GM12878 (cell line): Measurements from ENCODE around the gene SPIRE1. TPM values are rescaled to one million over a fixed set of nuclear protein-coding genes. Genes with fewer than 3 reads are reported as not detected.

ENCODE experiments used
- ATAC-seq: fragments of 200-7000 bp; cut with Tn5 transposase; 3 replicates; pipeline ENCODE4 v1.9.1; 2020; ENCODE audit warnings: mild to moderate bottlenecking, moderate library complexity
- BruUV-seq: library from RNA; stranded (reverse); fragments of 400-500 nt; replicated peaks from 2 replicates; lab custom pipeline; 2021; lab: Mats Ljungman, UMichigan
- CTCF ChIA-PET: fragments of 300-600 bp; sonication (Branson Sonifier 250); formaldehyde crosslinking; extraction: SDS; loops from one replicate; lab custom pipeline; 2021; ENCODE audit warnings: inconsistent platforms; lab: Yijun Ruan, JAX
- POLR2A ChIA-PET: fragments of 350-600 bp; formaldehyde crosslinking; extraction: SDS; loops from one replicate; lab custom pipeline; 2021; ENCODE audit warnings: inconsistent platforms; lab: Charles Lee
- RAD21 ChIA-PET: fragments of 300-600 bp; sonication (Branson Sonifier 250); formaldehyde crosslinking; loops from one replicate; lab custom pipeline; 2023; ENCODE audit warnings: antibody characterized with exemption; ENCODE audit not compliant: unreplicated experiment; lab: Charles Lee
- SMC1A ChIA-PET: fragments of 300-600 bp; sonication (Branson Sonifier 250); formaldehyde crosslinking; loops from one replicate; lab custom pipeline; 2023; ENCODE audit not compliant: unreplicated experiment, uncharacterized antibody; lab: Charles Lee
- DNase-seq: peaks from one replicate; pipeline ENCODE4 v3.0.0-alpha.2; 2011; ENCODE audit warnings: low read depth, low spot score
- FAIRE-seq: peaks from 3 replicates; lab custom pipeline; 2011; peaks lifted over from hg19 to GRCh38; lab: Jason Lieb, UNC
- H2AFZ ChIP-seq: 2 replicates; pipeline ENCODE4 v1.6.0; 2011; ENCODE audit warnings: low read depth, low read length, control low read depth; ENCODE audit not compliant: control insufficient read depth
- H3K27ac ChIP-seq: 2 replicates; pipeline ENCODE4 v1.5.1; 2011; ENCODE audit warnings: control low read depth; ENCODE audit not compliant: control insufficient read depth, insufficient read depth
- H3K27me3 ChIP-seq, 2 experiments: replicated peaks in 1 of 2; 2 replicates each; pipeline versions ENCODE4 v1.6.0 to v1.6.1; 2011; ENCODE audit warnings: low read length in 1 of 2; ENCODE audit not compliant: control insufficient read depth in 2 of 2, insufficient read depth in 2 of 2
- H3K36me3 ChIP-seq, 2 experiments: 2 replicates each; pipeline ENCODE4 v1.5.1; 2011; ENCODE audit warnings: low read length in 1 of 2; ENCODE audit not compliant: control insufficient read depth in 2 of 2, insufficient read depth in 2 of 2
- H3K4me1 ChIP-seq: 2 replicates; pipeline ENCODE4 v1.6.1; 2011; ENCODE audit warnings: mild to moderate bottlenecking, low read length, moderate library complexity, mixed read lengths; ENCODE audit not compliant: control insufficient read depth, insufficient read depth
- H3K4me2 ChIP-seq: 2 replicates; pipeline ENCODE4 v1.6.0; 2011; ENCODE audit warnings: control low read depth; ENCODE audit not compliant: control insufficient read depth, insufficient read depth
- H3K4me3 ChIP-seq: fragments of 200-600 bp; sonication (generic); 2 replicates; pipeline ENCODE4 v1.5.1; 2016
- H3K79me2 ChIP-seq: 2 replicates; pipeline ENCODE4 v1.6.0; 2011; ENCODE audit warnings: low read length; ENCODE audit not compliant: control insufficient read depth, insufficient read depth
- H3K9ac ChIP-seq: 2 replicates; pipeline ENCODE4 v1.8.0; 2011; ENCODE audit warnings: low read length, control low read depth, mixed read lengths; ENCODE audit not compliant: control insufficient read depth, insufficient read depth
- H3K9me3 ChIP-seq: replicated peaks from 3 replicates; pipeline ENCODE4 v1.5.1; 2011; ENCODE audit warnings: mild to moderate bottlenecking, low read length; ENCODE audit not compliant: control insufficient read depth, insufficient read depth
- H4K20me1 ChIP-seq: 2 replicates; pipeline ENCODE4 v1.6.0; 2011; ENCODE audit not compliant: control insufficient read depth, insufficient read depth
- ATF2 ChIP-seq: IDR thresholded peaks from 2 replicates; pipeline ENCODE4 v1.6.1; 2012; ENCODE audit warnings: low read length, inconsistent platforms
- BRCA1 ChIP-seq: IDR thresholded peaks from 2 replicates; pipeline ENCODE4 v1.6.1; 2011; ENCODE audit warnings: low read depth, low read length, improper control_type of control experiment
- CREM ChIP-seq: IDR thresholded peaks from 2 replicates; pipeline ENCODE4 v1.6.1; 2014; ENCODE audit warnings: antibody characterized with exemption, low read depth
- E2F4 ChIP-seq: IDR thresholded peaks from 2 replicates; pipeline ENCODE4 v1.6.1; 2012; ENCODE audit warnings: low read depth, low read length, improper control_type of control experiment
- E4F1 ChIP-seq: fragments of 450-650 bp; IDR thresholded peaks from 2 replicates; pipeline ENCODE4 v1.6.1; 2018; ENCODE audit warnings: borderline replicate concordance, mild to moderate bottlenecking; ENCODE audit not compliant: partially characterized antibody
- EZH2 ChIP-seq: IDR thresholded peaks from 2 replicates; pipeline ENCODE4 v1.6.1; 2012; ENCODE audit warnings: low read depth, mild to moderate bottlenecking, control low read depth, inconsistent platforms, low read length, borderline replicate concordance; ENCODE audit not compliant: control insufficient read depth
- FOXK2 ChIP-seq: fragments of 450-650 bp; IDR thresholded peaks from 2 replicates; pipeline ENCODE4 v1.6.1; 2017; ENCODE audit warnings: mild to moderate bottlenecking, moderate library complexity
- IKZF1 ChIP-seq: fragments of 450-650 bp; conservative IDR thresholded peaks from 2 replicates; pipeline ENCODE4 v1.6.1; 2017; ENCODE audit warnings: antibody characterized with exemption, mild to moderate bottlenecking
- KLF5 ChIP-seq: fragments of 450-650 bp; IDR thresholded peaks from 2 replicates; pipeline ENCODE4 v1.6.1; 2014; ENCODE audit warnings: mild to moderate bottlenecking; ENCODE audit not compliant: partially characterized antibody
- NKRF ChIP-seq: fragments of 450-650 bp; conservative IDR thresholded peaks from 2 replicates; pipeline ENCODE4 v1.6.1; 2017; ENCODE audit warnings: mild to moderate bottlenecking, moderate library complexity
- NR2C2 ChIP-seq: IDR thresholded peaks from 2 replicates; pipeline ENCODE4 v1.6.1; 2011; ENCODE audit warnings: borderline replicate concordance, low read depth; ENCODE audit not compliant: control insufficient read depth, insufficient read length
- PAX8 ChIP-seq: fragments of 450-650 bp; IDR thresholded peaks from 2 replicates; pipeline ENCODE4 v1.6.1; 2017; ENCODE audit warnings: mild to moderate bottlenecking, moderate library complexity
- PML ChIP-seq: IDR thresholded peaks from 2 replicates; pipeline ENCODE4 v1.6.1; 2012; ENCODE audit warnings: low read length, inconsistent platforms
- TARDBP ChIP-seq: IDR thresholded peaks from 2 replicates; pipeline ENCODE4 v1.6.1; 2016; ENCODE audit warnings: borderline replicate concordance
- TCF7 ChIP-seq: IDR thresholded peaks from 2 replicates; pipeline ENCODE4 v1.6.1; 2014; ENCODE audit warnings: antibody characterized with exemption, borderline replicate concordance
- YBX1 ChIP-seq: fragments of 450-650 bp; IDR thresholded peaks from 2 replicates; pipeline ENCODE4 v1.6.1; 2016; ENCODE audit warnings: antibody characterized with exemption
- WGBS: methylation state at CpG from one replicate; pipeline ENCODE4 v1.1.6; 2016; ENCODE audit warnings: low lambda C conversion rate; ENCODE audit not compliant: insufficient replicate concordance, insufficient coverage; ENCODE audit errors: missing lambda C conversion rate; 5-methylcytosine and 5-hydroxymethylcytosine counted together
- in situ Hi-C: fragments of 300-500 bp; cut with MboI; formaldehyde crosslinking; loops from 9 replicates; pipeline ENCODE4 v1.14.3; 2018; ENCODE audit warnings: mixed read lengths
- intact Hi-C: fragments of 100-400 bp; cut with micrococcal nuclease; formaldehyde crosslinking; loops from one replicate; pipeline ENCODE4 v1.14.2; 2022; ENCODE audit not compliant: unreplicated experiment
- polyA plus RNA-seq, 11 experiments: library from polyadenylated mRNA; depleted of rRNA in 4 of 11; unstranded in 6 of 11; stranded (reverse) in 5 of 11; fragments of >200 nt; fragmentation: Nextera tagmentation in 4 of 11; fragmentation: Illumina TruSeq in 1 of 11; extraction: Ambion mirVana in 4 of 11; extraction: Trizol in 1 of 11; gene quantifications; 1 replicate in 1 of 11; 2 replicates in 10 of 11; pipeline versions ENCODE4 v1.2.1 to v1.2.3, GENCODE V29; 2011 to 2016; ENCODE audit warnings: inconsistent platforms in 2 of 11, missing spikeins in 2 of 11, low read depth in 1 of 11
- total RNA-seq, 4 experiments: library from RNA; depleted of rRNA in 3 of 4; stranded (reverse); fragments of >200 nt in 3 of 4; fragmentation: Illumina TruSeq in 1 of 4; extraction: Trizol in 1 of 4; gene quantifications; 2 replicates each; pipeline versions ENCODE4 v1.2.1 to v1.2.3, GENCODE V29; 2013 to 2021

The SPIRE1 gene
- total and polyA plus RNA-seq, 10 of the 15 experiments (the other 5 are each of a cell fraction or from before 2014, with no cell fraction given): 0.18 to 9.2 (median 4.3) TPM

- no peaks in the 10 kb centered on the region for H3K27me3 ChIP-seq
- 97% methylated on average over 4 of the region's 4 CpGs for WGBS
- FAIRE-seq: no peak
- H3K4me3 ChIP-seq: no peak overlapping the region
- no peaks in the 10 kb centered on the region for H3K79me2 ChIP-seq
- H3K9me3 ChIP-seq: no peaks in the 10 kb centered on the region
- ChIA-PET CTCF (no interaction called here), POLR2A (no interaction called here), SMC1A (no interaction called here), RAD21 (no interaction called here)
- TF ChIP-seq E2F4: no peak
- TF ChIP-seq PAX8: no peak
- TF ChIP-seq NKRF: no peak
- no peak for TF ChIP-seq PML
- no peak for TF ChIP-seq NR2C2
- no peak for TF ChIP-seq ATF2
- TF ChIP-seq FOXK2: no peak
- no peak for TF ChIP-seq TARDBP
- no peak for TF ChIP-seq BRCA1
- no peak for TF ChIP-seq YBX1
- no peak for TF ChIP-seq IKZF1
- no peak for TF ChIP-seq TCF7
- no peak for TF ChIP-seq E4F1
- TF ChIP-seq KLF5: no peak
- TF ChIP-seq EZH2: no peak
- no peak for TF ChIP-seq CREM
- H4K20me1 ChIP-seq: no peaks in the 10 kb centered on the region
- no TSS peak for BruUV-seq
- no peak overlapping the region for H3K27ac ChIP-seq
- H3K4me1 ChIP-seq: no peaks in the 10 kb centered on the region
- no peak for DNase-seq
- peaks cover 0 to 2% of the 10 kb centered on the region in 2 experiments; a peak in 1 of 4 replicates for H3K36me3 ChIP-seq
- in situ Hi-C loops (no loop called here), intact Hi-C loops (no loop called here)
- no peak overlapping the region for H3K4me2 ChIP-seq
- ATAC-seq: no peak
- no peak overlapping the region for H3K9ac ChIP-seq
- H2AFZ ChIP-seq: no peak overlapping the region
These were observed 31.4 kb upstream of the SPIRE1 start for GRCh38 chr18:12689256-12689850.
